H1 (cell line): ENCODE data around the gene CREBZF. TPM values are rescaled to one million over a fixed set of nuclear protein-coding genes. Genes with fewer than 3 reads are reported as not detected.

Experiments
- CTCF ChIA-PET: fragments of 300-600 bp; sonication (Branson Sonifier 250); formaldehyde crosslinking; loops from one replicate; lab custom pipeline; 2021; ENCODE audit not compliant: partially characterized antibody; lab: Charles Lee
- POLR2A ChIA-PET: fragments of 300-600 bp; sonication (Branson Sonifier 250); formaldehyde crosslinking; loops from one replicate; lab custom pipeline; 2021; ENCODE audit warnings: inconsistent platforms; ENCODE audit not compliant: partially characterized antibody; lab: Charles Lee
- DNase-seq, 2 experiments: peaks; one replicate each; pipeline versions ENCODE4 v3.0.0 to v3.0.0-alpha.2; 2010 to 2022; ENCODE audit warnings: low spot score in 2 of 2, low read depth in 1 of 2, mixed read lengths in 1 of 2
- FAIRE-seq: peaks from 2 replicates; lab custom pipeline; 2011; peaks lifted over from hg19 to GRCh38; lab: Jason Lieb, UNC
- H2AFZ ChIP-seq: 2 replicates; pipeline ENCODE4 v1.8.1; 2012; ENCODE audit warnings: low read length, inconsistent platforms
- H2AK5ac ChIP-seq: 2 replicates; pipeline ENCODE4 v1.6.1; 2013; ENCODE audit warnings: low read depth, low read length
- H2BK120ac ChIP-seq: replicated peaks from 2 replicates; pipeline ENCODE3; 2013; ENCODE audit warnings: low read depth, low read length, inconsistent platforms
- H2BK12ac ChIP-seq: 2 replicates; pipeline ENCODE4 v1.6.1; 2013; ENCODE audit warnings: low read depth, low read length
- H2BK15ac ChIP-seq: 2 replicates; pipeline ENCODE4 v1.6.1; 2013; ENCODE audit warnings: low read length
- H2BK20ac ChIP-seq: 2 replicates; pipeline ENCODE4 v1.6.1; 2013; ENCODE audit warnings: low read length
- H2BK5ac ChIP-seq: 2 replicates; pipeline ENCODE4 v1.6.1; 2013; ENCODE audit warnings: low read depth, low read length
- H3K14ac ChIP-seq: 2 replicates; pipeline ENCODE4 v1.6.1; 2013; ENCODE audit warnings: inconsistent platforms; ENCODE audit not compliant: insufficient read length
- H3K18ac ChIP-seq: 2 replicates; pipeline ENCODE4 v1.6.1; 2013; ENCODE audit warnings: low read length; ENCODE audit errors: extremely low read depth
- H3K23ac ChIP-seq: 2 replicates; pipeline ENCODE4 v1.6.1; 2013; ENCODE audit warnings: inconsistent platforms; ENCODE audit not compliant: insufficient read length
- H3K23me2 ChIP-seq: 2 replicates; pipeline ENCODE4 v1.6.1; 2013; ENCODE audit warnings: low read depth, low read length
- H3K27ac ChIP-seq: 2 replicates; pipeline ENCODE4 v1.6.1; 2011; ENCODE audit warnings: low read depth, low read length, inconsistent platforms
- H3K27me3 ChIP-seq, 4 experiments: replicated peaks in 1 of 4; 1 replicate in 1 of 4; 2 replicates in 3 of 4; pipeline versions ENCODE4 v1.6.1 to v1.8.1; 2011 to 2013; ENCODE audit warnings: low read length in 3 of 4, mild to moderate bottlenecking in 3 of 4, inconsistent platforms in 2 of 4, mixed read lengths in 2 of 4, moderate library complexity in 1 of 4; ENCODE audit not compliant: control insufficient read depth in 3 of 4, insufficient read depth in 3 of 4; ENCODE audit errors: extremely low read depth in 1 of 4
- H3K36me3 ChIP-seq, 4 experiments: 2 replicates each; pipeline versions ENCODE4 v1.6.1 to v1.8.1; 2011 to 2013; ENCODE audit warnings: mild to moderate bottlenecking in 4 of 4, low read length in 3 of 4, moderate library complexity in 2 of 4, control low read depth in 1 of 4, inconsistent platforms in 1 of 4; ENCODE audit not compliant: insufficient read depth in 4 of 4, control insufficient read depth in 2 of 4
- H3K4ac ChIP-seq: replicated peaks from 2 replicates; pipeline ENCODE3; 2013; ENCODE audit warnings: low read length, low read depth, mixed read lengths, inconsistent platforms; ENCODE audit not compliant: insufficient read length
- H3K4me1 ChIP-seq, 4 experiments: replicated peaks in 1 of 4; 1 replicate in 1 of 4; 2 replicates in 3 of 4; pipeline versions ENCODE4 v1.6.1 to v1.8.1; 2011 to 2013; ENCODE audit warnings: low read length in 3 of 4, inconsistent platforms in 2 of 4, mixed read lengths in 1 of 4; ENCODE audit not compliant: insufficient read depth in 4 of 4, control insufficient read depth in 3 of 4
- H3K4me2 ChIP-seq, 2 experiments: 2 replicates each; pipeline versions ENCODE4 v1.6.1 to v1.8.1; 2011 to 2013; ENCODE audit warnings: low read depth in 2 of 2, low read length in 2 of 2, control low read depth in 1 of 2, inconsistent platforms in 1 of 2, mild to moderate bottlenecking in 1 of 2; ENCODE audit not compliant: insufficient read depth in 1 of 2
- H3K4me3 ChIP-seq, 4 experiments: fragments of 200-600, 300-600 bp in 1 of 4; sonication (generic), shearing (Covaris generic), sonication (Bioruptor Twin) in 1 of 4; 2 replicates each; pipeline versions ENCODE4 v1.5.1 to v1.8.1; 2011 to 2016; ENCODE audit warnings: low read length in 4 of 4, low read depth in 3 of 4, control low read depth in 2 of 4, inconsistent platforms in 2 of 4, mild to moderate bottlenecking in 2 of 4, mixed read lengths in 1 of 4, moderate library complexity in 1 of 4; ENCODE audit not compliant: insufficient read depth in 2 of 4; ENCODE audit errors: extremely low read depth in 1 of 4
- H3K56ac ChIP-seq: replicated peaks from 2 replicates; pipeline ENCODE3; 2013; ENCODE audit warnings: low read depth, mild to moderate bottlenecking, mixed read lengths, low read length, inconsistent platforms; ENCODE audit not compliant: insufficient read length
- H3K79me1 ChIP-seq: 2 replicates; pipeline ENCODE4 v1.6.1; 2013; ENCODE audit warnings: low read depth, low read length, control low read depth
- H3K79me2 ChIP-seq, 2 experiments: 2 replicates each; pipeline versions ENCODE4 v1.6.1 to v1.8.1; 2012 to 2013; ENCODE audit warnings: low read length in 2 of 2, mild to moderate bottlenecking in 2 of 2, inconsistent platforms in 1 of 2; ENCODE audit not compliant: insufficient read depth in 2 of 2, control insufficient read depth in 1 of 2
- H3K9ac ChIP-seq, 4 experiments: replicated peaks in 1 of 4; 1 replicate in 1 of 4; 2 replicates in 3 of 4; pipeline versions ENCODE4 v1.6.1 to v1.8.1; 2011 to 2013; ENCODE audit warnings: low read depth in 3 of 4, low read length in 3 of 4, control low read depth in 2 of 4, mild to moderate bottlenecking in 2 of 4, moderate library complexity in 2 of 4, inconsistent platforms in 1 of 4; ENCODE audit errors: extremely low read depth in 1 of 4
- H3K9me3 ChIP-seq, 2 experiments: 2 replicates each; pipeline versions ENCODE4 v1.6.1 to v1.8.1; 2012 to 2013; ENCODE audit warnings: mild to moderate bottlenecking in 2 of 2, moderate library complexity in 2 of 2, control low read depth in 1 of 2, inconsistent platforms in 1 of 2, low read depth in 1 of 2, low read length in 1 of 2, mixed read lengths in 1 of 2; ENCODE audit not compliant: insufficient read depth in 2 of 2
- H4K20me1 ChIP-seq, 2 experiments: replicated peaks in 1 of 2; 2 replicates each; pipeline versions ENCODE3 to v1.8.1; 2011 to 2013; ENCODE audit warnings: inconsistent platforms in 2 of 2, low read length in 2 of 2, mild to moderate bottlenecking in 1 of 2; ENCODE audit not compliant: insufficient read depth in 2 of 2, control insufficient read depth in 1 of 2
- H4K5ac ChIP-seq: 2 replicates; pipeline ENCODE4 v1.6.1; 2013; ENCODE audit warnings: low read length, low read depth, mixed read lengths, inconsistent platforms; ENCODE audit not compliant: insufficient read length
- H4K8ac ChIP-seq: 2 replicates; pipeline ENCODE4 v1.8.0; 2013; ENCODE audit warnings: mild to moderate bottlenecking, moderate library complexity, low read length, inconsistent platforms; ENCODE audit not compliant: insufficient read depth; ENCODE audit errors: extremely low read depth
- H4K91ac ChIP-seq: replicated peaks from 2 replicates; pipeline ENCODE3; 2013; ENCODE audit warnings: low read length, mixed read lengths, inconsistent platforms; ENCODE audit not compliant: insufficient read length
- SIN3A ChIP-seq, 2 experiments: IDR thresholded peaks in 1 of 2; conservative IDR thresholded peaks in 1 of 2; 2 replicates each; pipeline ENCODE4 v1.6.1; 2011 to 2012; ENCODE audit warnings: low read length in 2 of 2, improper control_type of control experiment in 1 of 2, low read depth in 1 of 2, mild to moderate bottlenecking in 1 of 2
- SIRT6 ChIP-seq: IDR thresholded peaks from one replicate; pipeline ENCODE4 v1.7.1; 2012; ENCODE audit warnings: low read length, inconsistent platforms
- WGBS, 2 experiments: shearing (Covaris generic) in 1 of 2; methylation state at CpG; one replicate each; pipeline versions ENCODE4 v1.1.6 to v1.1.7; 2013 to 2015; ENCODE audit warnings: low lambda C conversion rate in 2 of 2, mixed read lengths in 2 of 2, inconsistent platforms in 1 of 2, low coverage in 1 of 2, missing lambda C conversion rate in 1 of 2; ENCODE audit not compliant: insufficient replicate concordance in 2 of 2, insufficient coverage in 1 of 2, insufficient read length in 1 of 2; ENCODE audit errors: extremely low coverage in 1 of 2, missing lambda C conversion rate in 1 of 2; 5-methylcytosine and 5-hydroxymethylcytosine counted together
- polyA plus RNA-seq, 7 experiments: library from polyadenylated mRNA; depleted of rRNA in 3 of 7; stranded (reverse) in 5 of 7; unstranded in 2 of 7; fragments of >200 nt in 5 of 7; fragments of 200-250 nt in 2 of 7; gene quantifications; 1 replicate in 5 of 7; 2 replicates in 1 of 7; 4 replicates in 1 of 7; pipeline versions ENCODE4 v1.2.1 to v1.2.3, GENCODE V29; 2011 to 2013; ENCODE audit warnings: missing spikeins in 2 of 7, mixed read lengths in 2 of 7
- total RNA-seq: library from RNA; stranded (reverse); fragmentation: NEBNext Ultra II Directional; extraction: Animal tissue kit (Norgen Biotek cat#: 25700); gene quantifications from 2 replicates; pipeline ENCODE4 v1.2.1, GENCODE V29; 2021

Gene CREBZF
- total and polyA plus RNA-seq, 2 of the 8 experiments (the other 6 are each of a cell fraction or from before 2014, with no cell fraction given), result 15.4 to 44.9 TPM

DNA sequence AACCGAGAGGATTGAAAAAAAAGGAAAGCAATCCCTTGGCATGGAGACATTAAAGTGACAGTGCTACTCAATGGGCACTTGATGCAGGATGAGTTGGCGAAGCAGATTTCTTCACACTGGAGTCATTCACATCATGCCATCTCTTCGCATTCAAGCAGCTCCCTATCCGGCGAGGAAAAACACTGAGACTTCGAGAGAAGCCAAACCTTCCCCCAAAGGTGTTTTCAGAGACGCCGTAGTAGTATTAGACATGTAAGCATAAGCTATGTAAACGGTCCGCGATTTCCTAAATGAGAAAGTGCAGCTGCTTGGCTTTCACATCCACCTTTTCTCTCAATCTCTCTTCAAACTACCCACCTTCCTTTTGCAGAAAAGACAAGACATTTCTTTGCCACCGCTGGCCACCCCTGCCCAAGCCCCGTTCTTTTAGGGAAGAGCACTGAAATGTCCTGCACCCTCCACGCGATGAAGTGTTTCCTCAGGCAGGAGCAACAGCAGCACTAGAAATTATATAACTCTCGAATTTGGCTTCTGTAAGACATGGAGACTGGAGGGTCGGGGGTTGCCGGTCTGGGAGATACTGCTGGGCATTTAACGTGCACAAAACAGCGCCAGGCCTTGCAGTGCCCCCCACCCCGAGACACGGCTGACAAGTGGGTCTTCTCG is 37.5 kb downstream of the CREBZF start, which contains the start of gene DLG2:
Gene DLG2, minus strand, starts transcription at position 13 of the 666 bp plus-strand sequence.
- Histone ChIP-seq H3K27me3 (no peaks in the 10 kb centered on the region), H3K79me1 (peaks cover 2% of the 10 kb centered on the region; the same call in 1 of the 2 replicates), H3K23ac (no peak within 1 kb of the TSS), H2BK15ac (no peak within 1 kb of the TSS), H3K27ac (peak within 1 kb of the TSS; percentile 30; the same call in 1 of the 2 replicates), H3K4me1 (peaks cover 0 to 9% (median 0%) of the 10 kb centered on the region in 4 experiments; a peak in 4 of 7 replicates), H3K9ac (peak within 1 kb of the TSS; percentile 77 to 84 (median 81)), H3K9me3 (no peaks in the 10 kb centered on the region), H3K36me3 (peaks cover 0 to 17% (median 5%) of the 10 kb centered on the region in 4 experiments; a peak in 4 of 8 replicates), H2BK12ac (no peak within 1 kb of the TSS), H2BK120ac (no peak within 1 kb of the TSS), H3K79me2 (peaks cover 18 to 41% of the 10 kb centered on the region in 2 experiments), H4K91ac (no peak within 1 kb of the TSS), H3K14ac (no peak within 1 kb of the TSS), H2BK20ac (no peak within 1 kb of the TSS), H3K4ac (no peak within 1 kb of the TSS), H2BK5ac (peak within 1 kb of the TSS; percentile 85), H3K23me2 (peaks cover 12% of the 10 kb centered on the region), H3K18ac (peak within 1 kb of the TSS; percentile 11; the same call in 1 of the 2 replicates), H4K5ac (peak within 1 kb of the TSS; percentile 69), H3K56ac (peak within 1 kb of the TSS; percentile 32), H4K8ac (peak within 1 kb of the TSS; percentile 88; the same call in 1 of the 2 replicates), H2AFZ (peak within 1 kb of the TSS; percentile 89), H3K4me3 (peak within 1 kb of the TSS; percentile 72 to 95 (median 92)), H3K4me2 (peak within 1 kb of the TSS; percentile 68 to 99), H2AK5ac (no peak within 1 kb of the TSS), H4K20me1 (no peaks in the 10 kb centered on the region)
- WGBS, 2 experiments, result 3% methylated on average over 23 of the region's 23 CpGs; no CpG with 5 or more reads in 1 of the 2 experiments
- peak in 1 of 2 experiments; percentile 12; a peak in 1 of 4 replicates for TF ChIP-seq SIN3A (conservative IDR thresholded peaks at IDR 0.05 in 1 of 2, IDR thresholded peaks at IDR 0.05 in 1 of 2; ENCODE audit: low read depth in 1 of 2, low read length in 2 of 2)
- TF ChIP-seq SIRT6, result no peak
- POLR2A ChIA-PET, result interaction anchor here (0.6 to 3.0 kb wide), 12 partner anchors 9 to 214 kb away, joined by 3 to 20 read pairs (median 6); partner anchors contain the start of genes CREBZF and TMEM126A
- CTCF ChIA-PET, result interaction anchor here (0.6 to 1.6 kb wide), 4 partner anchors 9 to 728 kb away, joined by 3 to 4 read pairs (median 3); no protein-coding TSS in a partner anchor
- FAIRE-seq, result no peak
- no peak for DNase-seq
